ENCODE measurements around the gene BFSP1. TPM values are rescaled to one million over a fixed set of nuclear protein-coding genes. Genes with fewer than 3 reads are reported as not detected.

Gene BFSP1
- total and polyA plus RNA-seq, 2 donors (not counting 3 experiments of a cell fraction or from before 2014, with no cell fraction given) = 3.1 to 5.2 TPM

- intact Hi-C loops (cut with micrococcal nuclease) = no loop called here
- no peaks in the 10 kb centered on the region for H3K36me3 ChIP-seq (ENCODE audit: control insufficient read depth in 2 of 2, extremely low read depth in 1 of 2, insufficient read depth in 2 of 2, low read length in 2 of 2)
- no peak overlapping the region for H2AFZ ChIP-seq (ENCODE audit: low read depth, low read length)
- H3K4me2 ChIP-seq (ENCODE audit: insufficient read depth, low read length) = no peak overlapping the region
- H3K9me1 ChIP-seq (replicated peaks; ENCODE audit: control insufficient read depth, extremely low read depth, insufficient read depth, low read length) = no peaks in the 10 kb centered on the region
- no peaks in the 10 kb centered on the region for H3K79me2 ChIP-seq (ENCODE audit: control insufficient read depth, insufficient read depth, low read length)
- no peaks in the 10 kb centered on the region for H3K27me3 ChIP-seq (ENCODE audit: control insufficient read depth in 2 of 2, insufficient read depth in 2 of 2, low read length in 2 of 2)
- no peak overlapping the region for H3K27ac ChIP-seq (ENCODE audit: insufficient read depth, low read depth, low read length)
- POLR2A ChIA-PET = no interaction called here
- no peak overlapping the region for H3K9ac ChIP-seq (replicated peaks; ENCODE audit: extremely low read depth, insufficient read depth, low read length)
- H4K20me1 ChIP-seq (replicated peaks; ENCODE audit: control insufficient read depth, extremely low read depth, insufficient read depth, low read length) = no peaks in the 10 kb centered on the region
- no peaks in the 10 kb centered on the region for H3K9me3 ChIP-seq (replicated peaks; ENCODE audit: control insufficient read depth, insufficient read depth, low read length)
- TF ChIP-seq JUN (IDR thresholded peaks at IDR 0.05; ENCODE audit: borderline replicate concordance, insufficient read depth, insufficient read length, low read depth) (no peak), FOS (IDR thresholded peaks at IDR 0.05; ENCODE audit: borderline replicate concordance, insufficient read depth, low read length) (no peak), GATA2 (IDR thresholded peaks at IDR 0.05; ENCODE audit: insufficient read depth, insufficient read length, low read depth, low read length) (no peak), EZH2 (IDR thresholded peaks at IDR 0.05; ENCODE audit: borderline replicate concordance, low read depth, low read length, severe bottlenecking) (no peak), MYC (IDR thresholded peaks at IDR 0.05; ENCODE audit: low read depth, low read length) (no peak), CTCF (IDR thresholded peaks at IDR 0.05; ENCODE audit: extremely low read depth in 1 of 2, insufficient read depth in 1 of 2, low read depth in 1 of 2, low read length in 2 of 2) (no peak), MAX (IDR thresholded peaks at IDR 0.05; ENCODE audit: insufficient read depth, insufficient read length) (no peak), POLR2A (IDR thresholded peaks at IDR 0.05; ENCODE audit: low read depth, low read length) (no peak), POLR2AphosphoS5 (IDR thresholded peaks at IDR 0.05; ENCODE audit: insufficient read depth, low read depth, low read length) (no peak)
- H3K4me3 ChIP-seq (replicated peaks in 1 of 3; ENCODE audit: insufficient read depth in 1 of 3, low read depth in 1 of 3, low read length in 3 of 3) = no peak overlapping the region
- H3K4me1 ChIP-seq (ENCODE audit: control insufficient read depth, extremely low read depth, insufficient read depth, low read length) = no peaks in the 10 kb centered on the region
- DNase-seq (ENCODE audit: low read depth, low spot score) = no peak
- dilution Hi-C loops (cut with MboI; ENCODE audit: extremely low pct_ligation_motif_present, low sequenced_read_pairs) = no loop called here
- no peak for FAIRE-seq
- CTCF ChIA-PET = no interaction called here
- BruUV-seq (replicated peaks) = no TSS peak
Observed at GRCh38 chr20:17467120-17467655, 64.0 kb downstream of the BFSP1 start.

All from endothelial cell of umbilical vein (primary cell).